Psoas muscle (tissue), 8 donors: ENCODE data around the gene PTGR3. TPM values are rescaled to one million over a fixed set of nuclear protein-coding genes. Genes with fewer than 3 reads are reported as not detected.

ENCODE experiments used
- ATAC-seq, 4 donors: fragments of 200-7000 bp; cut with Tn5 transposase; one replicate each; pipeline ENCODE4 v1.9.1; 2020; ENCODE audit warnings: moderate library complexity in 3 of 4, mild to moderate bottlenecking in 2 of 4
- DNase-seq, 2 donors: peaks; one replicate each; pipeline ENCODE4 v3.0.0-alpha.2; 2020
- H3K27ac ChIP-seq: fragments of 200-600 bp; one replicate; pipeline ENCODE4 v1.8.0; 2022
- H3K27me3 ChIP-seq, 3 donors: fragments of 200-600 bp in 1 of 3; one replicate each; pipeline versions ENCODE4 v1.6.1 to v1.8.0; 2013 to 2022; ENCODE audit warnings: low read length in 2 of 3, mild to moderate bottlenecking in 2 of 3, moderate library complexity in 1 of 3; ENCODE audit not compliant: insufficient read depth in 3 of 3
- H3K36me3 ChIP-seq, 2 donors: fragments of 200-600 bp in 1 of 2; one replicate each; pipeline versions ENCODE4 v1.6.1 to v1.8.0; 2013 to 2022; ENCODE audit warnings: low read depth in 1 of 2, mild to moderate bottlenecking in 1 of 2, moderate library complexity in 1 of 2; ENCODE audit not compliant: insufficient read depth in 1 of 2
- H3K4me1 ChIP-seq: fragments of 200-600 bp; one replicate; pipeline ENCODE4 v1.8.0; 2022
- H3K4me3 ChIP-seq: fragments of 200-600 bp; one replicate; pipeline ENCODE4 v1.8.0; 2022; ENCODE audit warnings: mild to moderate bottlenecking
- H3K9me3 ChIP-seq: fragments of 200-600 bp; one replicate; pipeline ENCODE4 v1.8.0; 2022
- CTCF ChIP-seq: fragments of 200-600 bp; IDR thresholded peaks from one replicate; pipeline ENCODE4 v1.8.0; 2022; ENCODE audit warnings: antibody characterized with exemption
- WGBS, 3 donors: extraction: QIAGEN DNeasy Blood & Tissue Kit; methylation state at CpG; one replicate each; pipeline versions ENCODE4 v1.1.6 to v1.1.7; 2013; 5-methylcytosine and 5-hydroxymethylcytosine counted together
- intact Hi-C, 2 donors: fragments of 100-400 bp; cut with DNase I; formaldehyde crosslinking; loops; one replicate each; pipeline versions ENCODE4 v1.11.0 to v1.14.2; 2022
- polyA plus RNA-seq, 3 donors: library from polyadenylated mRNA; stranded (reverse); fragments of 200-250 nt; gene quantifications; one replicate each; pipeline ENCODE4 v1.2.3, GENCODE V29; 2013
- total RNA-seq, 4 donors: library from RNA; stranded (reverse); fragmentation: NEBNext Ultra II Directional in 2 of 4; extraction: Animal tissue kit (Norgen Biotek cat#: 25700) in 2 of 4; gene quantifications; one replicate each; pipeline versions ENCODE4 v1.2.1 to v1.2.4, GENCODE V29; 2021 to 2023
- donor health status: healthy with polysubstance abuse.
- donor health status: DM: no; HTN: no; CAD: no; lungs with moderate emphysema.
- donor health status: Bipolar disorder and iron deficiency.
- donor health status: healthy.
- donor health status: DM: yes; HTN: yes; CAD: no.
- donor health status: DM: no; HTN: no; CAD: no.
- donor health status: DM: no; HTN: no; CAD: no.
- donor health status: DM: yes; HTN: yes; CAD: no.

The PTGR3 gene
- total and polyA plus RNA-seq, 7 donors, result 20.6 to 66.4 (median 31.7) TPM

GRCh38 chr18:75253784-75254183, 44.8 kb upstream of the PTGR3 start:
- no peaks in the 10 kb centered on the region for H3K36me3 ChIP-seq
- H3K27me3 ChIP-seq, result no peaks in the 10 kb centered on the region
- H3K9me3 ChIP-seq, result no peaks in the 10 kb centered on the region
- DNase-seq, result no peak
- ATAC-seq, result peak in 2 of 4 donors; percentile 43 to 55
- H3K4me1 ChIP-seq, result peaks cover 36% of the 10 kb centered on the region
- no peak overlapping the region for H3K4me3 ChIP-seq
- no peak for TF ChIP-seq CTCF
- WGBS, 3 donors, result 59 to 77% (median 63%) methylated on average over 4 of the region's 4 CpGs
- intact Hi-C loops, result no loop called here
- H3K27ac ChIP-seq, result no peak overlapping the region

- no peak overlapping the region for H3K4me3 ChIP-seq
- no peak overlapping the region for H3K27ac ChIP-seq
- H3K36me3 ChIP-seq, result no peaks in the 10 kb centered on the region
- ATAC-seq, result no peak
- H3K9me3 ChIP-seq, result no peaks in the 10 kb centered on the region
- DNase-seq, result no peak
- H3K27me3 ChIP-seq, result no peaks in the 10 kb centered on the region
- 83 to 95% (median 89%) methylated on average over 1 of the region's 1 CpG for WGBS, 3 donors
- intact Hi-C loops, result no loop called here
- TF ChIP-seq CTCF, result no peak
- H3K4me1 ChIP-seq, result peaks cover 36% of the 10 kb centered on the region
Measured at GRCh38 chr18:75253043-75253442, 44.1 kb upstream of the PTGR3 start.

GRCh38 chr18:75252136-75252535, 43.2 kb upstream of the PTGR3 start:
- DNase-seq, result no peak
- TF ChIP-seq CTCF, result no peak
- H3K4me1 ChIP-seq, result peaks cover 38% of the 10 kb centered on the region
- no peak for ATAC-seq
- H3K9me3 ChIP-seq, result no peaks in the 10 kb centered on the region
- intact Hi-C loops, result no loop called here
- H3K36me3 ChIP-seq, result no peaks in the 10 kb centered on the region
- 14 to 34% (median 23%) methylated on average over 2 of the region's 2 CpGs for WGBS, 3 donors
- H3K27me3 ChIP-seq, result no peaks in the 10 kb centered on the region
- H3K27ac ChIP-seq, result no peak overlapping the region
- no peak overlapping the region for H3K4me3 ChIP-seq

GRCh38 chr18:75251466-75251865, 42.5 kb upstream of the PTGR3 start:
- 53 to 62% (median 56%) methylated on average over 5 of the region's 5 CpGs for WGBS, 3 donors
- H3K4me1 ChIP-seq, result peaks cover 44% of the 10 kb centered on the region
- intact Hi-C loops, result no loop called here
- no peaks in the 10 kb centered on the region for H3K27me3 ChIP-seq
- TF ChIP-seq CTCF, result no peak
- no peaks in the 10 kb centered on the region for H3K36me3 ChIP-seq
- no peaks in the 10 kb centered on the region for H3K9me3 ChIP-seq
- no peak overlapping the region for H3K4me3 ChIP-seq
- ATAC-seq (no peak), DNase-seq (no peak)
- H3K27ac ChIP-seq, result no peak overlapping the region

GRCh38 chr18:75250471-75250821, 41.5 kb upstream of the PTGR3 start:
- Histone ChIP-seq H3K36me3 (no peaks in the 10 kb centered on the region), H3K4me1 (peaks cover 43% of the 10 kb centered on the region), H3K27me3 (no peaks in the 10 kb centered on the region), H3K27ac (no peak overlapping the region), H3K4me3 (no peak overlapping the region), H3K9me3 (no peaks in the 10 kb centered on the region)
- intact Hi-C loops, result no loop called here
- ATAC-seq, result no peak
- DNase-seq, result no peak
- WGBS, 3 donors, result 90 to 95% (median 93%) methylated on average over 18 to 20 of the region's 20 CpGs
- no peak for TF ChIP-seq CTCF
